PC-3 (cell line): ENCODE results near the gene PRKN. TPM values are rescaled to one million over a fixed set of nuclear protein-coding genes. Genes with fewer than 3 reads are reported as not detected.

Experiments used
- ATAC-seq: fragments of 200-7000 bp; cut with Tn5 transposase; 2 replicates; pipeline ENCODE4 v1.9.1; 2020; ENCODE audit warnings: mild to moderate bottlenecking, moderate library complexity
- BruUV-seq: library from RNA; stranded (reverse); fragments of 400-500 nt; replicated peaks from 2 replicates; lab custom pipeline; 2021; lab: Mats Ljungman, UMichigan
- CTCF ChIA-PET: fragments of 300-600 bp; sonication (Branson Sonifier 250); formaldehyde crosslinking; loops from one replicate; lab custom pipeline; 2022; ENCODE audit warnings: antibody characterized with exemption; lab: Charles Lee
- POLR2A ChIA-PET: fragments of 300-600 bp; sonication (Branson Sonifier 250); formaldehyde crosslinking; loops from one replicate; lab custom pipeline; 2022; ENCODE audit warnings: antibody characterized with exemption; ENCODE audit not compliant: unreplicated experiment; lab: Charles Lee
- DNase-seq: peaks from one replicate; pipeline ENCODE4 v3.0.0-alpha.2; 2015
- H2AFZ ChIP-seq: fragments of 300-600 bp; sonication (generic); 2 replicates; pipeline ENCODE4 v1.6.0; 2016; ENCODE audit warnings: antibody characterized with exemption, low read length
- H3F3A ChIP-seq: fragments of 300-600 bp; sonication (generic); one replicate; pipeline ENCODE4 v1.6.0; 2017; ENCODE audit warnings: antibody characterized with exemption, low read length, control low read depth, mild to moderate bottlenecking; ENCODE audit not compliant: unreplicated experiment
- H3K27ac ChIP-seq: fragments of 300-600 bp; sonication (generic); 2 replicates; pipeline ENCODE4 v1.5.1; 2016; ENCODE audit warnings: mild to moderate bottlenecking, low read length
- H3K27me3 ChIP-seq: fragments of 300-600 bp; sonication (generic); 2 replicates; pipeline ENCODE4 v1.6.1; 2016; ENCODE audit warnings: low read length, mixed read lengths
- H3K36me3 ChIP-seq: fragments of 300-600 bp; sonication (generic); 2 replicates; pipeline ENCODE4 v1.6.1; 2016; ENCODE audit warnings: low read depth, mixed run types, low read length, mixed read lengths
- H3K4me1 ChIP-seq: fragments of 300-600 bp; sonication (generic); 2 replicates; pipeline ENCODE4 v1.5.1; 2016; ENCODE audit warnings: low read length; ENCODE audit not compliant: insufficient read depth
- H3K4me2 ChIP-seq: fragments of 300-600 bp; sonication (generic); 2 replicates; pipeline ENCODE4 v1.6.0; 2016; ENCODE audit warnings: low read length
- H3K4me3 ChIP-seq: fragments of 300-600 bp; sonication (generic); 2 replicates; pipeline ENCODE4 v1.5.1; 2016; ENCODE audit warnings: mild to moderate bottlenecking, low read length, mixed read lengths
- H3K79me2 ChIP-seq: fragments of 300-600 bp; sonication (generic); 2 replicates; pipeline ENCODE4 v1.6.1; 2017; ENCODE audit warnings: low read length, mixed read lengths
- H3K9ac ChIP-seq: fragments of 300-600 bp; sonication (generic); 2 replicates; pipeline ENCODE4 v1.6.0; 2016; ENCODE audit warnings: mild to moderate bottlenecking, low read length
- H3K9me2 ChIP-seq: fragments of 300-600 bp; sonication (generic); replicated peaks from 2 replicates; pipeline ENCODE4 v1.6.1; 2016; ENCODE audit warnings: mixed run types, low read length, mixed read lengths
- H3K9me3 ChIP-seq: fragments of 300-600 bp; sonication (generic); 2 replicates; pipeline ENCODE4 v1.6.1; 2016; ENCODE audit warnings: low read length, mixed read lengths
- H4K20me1 ChIP-seq: fragments of 300-600 bp; sonication (generic); 2 replicates; pipeline ENCODE4 v1.6.1; 2016; ENCODE audit warnings: low read length, mixed read lengths
- EZH2 ChIP-seq: fragments of 300-600 bp; sonication (generic); IDR thresholded peaks from one replicate; pipeline ENCODE4 v1.6.1; 2017; ENCODE audit warnings: antibody characterized with exemption, mild to moderate bottlenecking, low read length; ENCODE audit not compliant: unreplicated experiment
- EZH2phosphoT487 ChIP-seq: fragments of 300-600 bp; sonication (generic); IDR thresholded peaks from 2 replicates; pipeline ENCODE4 v1.6.1; 2018; ENCODE audit warnings: mild to moderate bottlenecking, antibody characterized with exemption, low read length, borderline replicate concordance
- intact Hi-C: fragments of 100-400 bp; cut with micrococcal nuclease; formaldehyde crosslinking; loops from 2 replicates; pipeline ENCODE4 v1.9.0; 2023
- total RNA-seq: library from RNA; depleted of rRNA; stranded (reverse); fragments of >200 nt; gene quantifications from 2 replicates; pipeline ENCODE4 v1.2.3, GENCODE V29; 2014
- TF ChIP-seq, protein P1 (sequence below): fragments of 300-600 bp; sonication (generic); conservative IDR thresholded peaks from 2 replicates; pipeline ENCODE4 v1.5.1; 2017; ENCODE audit warnings: antibody characterized with exemption, low read depth, mild to moderate bottlenecking, low read length

The PRKN gene
- total RNA-seq, 1 experiment from 2014 or later = not detected

GRCh38 chr6:161583584-161583983 lies 1144.0 kb downstream of the PRKN start:
- Histone ChIP-seq H4K20me1 (no peaks in the 10 kb centered on the region), H3K79me2 (no peaks in the 10 kb centered on the region), H3K4me2 (no peak overlapping the region), H3K4me3 (no peak overlapping the region), H3K27me3 (peaks cover 53% of the 10 kb centered on the region), H3K9ac (no peak overlapping the region), H3F3A (no peaks in the 10 kb centered on the region), H3K4me1 (no peaks in the 10 kb centered on the region), H3K9me2 (no peaks in the 10 kb centered on the region), H3K36me3 (no peaks in the 10 kb centered on the region), H2AFZ (no peak overlapping the region), H3K9me3 (no peaks in the 10 kb centered on the region), H3K27ac (no peak overlapping the region)
- ATAC-seq = no peak
- no peak for DNase-seq
- TF ChIP-seq, protein P1, sequence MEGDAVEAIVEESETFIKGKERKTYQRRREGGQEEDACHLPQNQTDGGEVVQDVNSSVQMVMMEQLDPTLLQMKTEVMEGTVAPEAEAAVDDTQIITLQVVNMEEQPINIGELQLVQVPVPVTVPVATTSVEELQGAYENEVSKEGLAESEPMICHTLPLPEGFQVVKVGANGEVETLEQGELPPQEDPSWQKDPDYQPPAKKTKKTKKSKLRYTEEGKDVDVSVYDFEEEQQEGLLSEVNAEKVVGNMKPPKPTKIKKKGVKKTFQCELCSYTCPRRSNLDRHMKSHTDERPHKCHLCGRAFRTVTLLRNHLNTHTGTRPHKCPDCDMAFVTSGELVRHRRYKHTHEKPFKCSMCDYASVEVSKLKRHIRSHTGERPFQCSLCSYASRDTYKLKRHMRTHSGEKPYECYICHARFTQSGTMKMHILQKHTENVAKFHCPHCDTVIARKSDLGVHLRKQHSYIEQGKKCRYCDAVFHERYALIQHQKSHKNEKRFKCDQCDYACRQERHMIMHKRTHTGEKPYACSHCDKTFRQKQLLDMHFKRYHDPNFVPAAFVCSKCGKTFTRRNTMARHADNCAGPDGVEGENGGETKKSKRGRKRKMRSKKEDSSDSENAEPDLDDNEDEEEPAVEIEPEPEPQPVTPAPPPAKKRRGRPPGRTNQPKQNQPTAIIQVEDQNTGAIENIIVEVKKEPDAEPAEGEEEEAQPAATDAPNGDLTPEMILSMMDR = no peak
- ChIA-PET POLR2A (no interaction called here), CTCF (no interaction called here)
- intact Hi-C loops = no loop called here
- no TSS peak for BruUV-seq

DNA sequence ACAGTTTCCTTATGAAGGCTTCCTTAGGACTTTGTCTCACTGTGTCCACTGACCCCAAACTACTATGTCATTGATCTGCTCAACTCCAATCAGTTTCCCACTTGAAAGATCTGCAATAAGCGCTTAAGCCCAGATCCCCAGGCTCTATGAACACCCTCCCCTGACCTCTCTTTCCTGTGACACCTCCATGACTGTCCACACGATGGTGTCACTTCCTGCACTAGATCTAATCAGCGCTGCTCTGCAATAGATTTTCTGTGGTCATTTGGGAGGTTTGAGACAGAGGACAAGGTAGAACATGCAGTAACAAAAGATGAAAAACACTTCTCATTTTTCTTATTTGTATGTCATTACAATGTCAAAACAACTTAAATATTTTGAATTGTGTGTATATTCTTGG lies 1149.1 kb downstream of the PRKN start:
- no peak overlapping the region for H2AFZ ChIP-seq
- no peaks in the 10 kb centered on the region for H4K20me1 ChIP-seq
- H3K4me3 ChIP-seq = no peak overlapping the region
- BruUV-seq = no TSS peak
- no peaks in the 10 kb centered on the region for H3F3A ChIP-seq
- H3K4me1 ChIP-seq = no peaks in the 10 kb centered on the region
- no peaks in the 10 kb centered on the region for H3K9me2 ChIP-seq
- TF ChIP-seq EZH2 (no peak), EZH2phosphoT487 (no peak)
- TF ChIP-seq, protein P1 = no peak
- H3K79me2 ChIP-seq = no peaks in the 10 kb centered on the region
- H3K9ac ChIP-seq = no peak overlapping the region
- intact Hi-C loops = no loop called here
- ChIA-PET POLR2A (no interaction called here), CTCF (no interaction called here)
- H3K27me3 ChIP-seq = peaks cover 67% of the 10 kb centered on the region
- no peak overlapping the region for H3K27ac ChIP-seq
- H3K9me3 ChIP-seq = no peaks in the 10 kb centered on the region
- H3K36me3 ChIP-seq = no peaks in the 10 kb centered on the region
- DNase-seq (peak; percentile 9), ATAC-seq (no peak)
- no peak overlapping the region for H3K4me2 ChIP-seq

DNA sequence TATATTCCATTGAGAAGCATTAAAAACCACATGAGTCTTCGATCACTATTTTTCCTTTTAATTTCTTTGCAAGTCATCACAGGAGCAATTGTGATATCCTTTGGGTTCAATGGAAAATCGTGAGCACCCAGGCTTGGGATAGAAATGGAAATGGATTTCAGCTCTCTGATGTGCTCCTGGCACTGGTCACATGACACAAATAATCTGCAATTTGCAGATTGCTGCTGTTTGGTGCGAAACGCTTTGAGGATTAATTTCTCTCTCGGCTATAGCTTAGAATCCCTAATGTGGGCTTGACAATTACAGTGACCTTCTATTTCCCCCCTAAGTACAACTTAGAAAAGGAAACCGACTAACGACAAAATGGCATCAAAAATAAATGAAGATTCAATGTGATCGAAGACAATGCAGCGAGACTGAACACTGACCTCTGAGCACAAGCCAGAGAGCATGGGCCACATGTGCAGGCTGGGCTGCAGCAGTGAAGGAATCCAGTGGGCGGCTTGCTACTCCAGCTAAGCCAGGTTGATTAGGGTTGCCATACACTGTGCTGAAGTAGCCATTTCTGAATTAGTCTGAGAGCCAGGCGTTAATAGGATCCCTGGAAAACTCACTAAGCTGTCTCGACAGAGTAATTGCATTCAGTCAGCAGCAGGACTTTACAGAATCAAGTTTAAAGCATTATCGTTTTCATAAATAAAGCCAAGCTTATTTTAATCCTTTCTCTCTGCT lies 1151.9 kb downstream of the PRKN start:
- Histone ChIP-seq H2AFZ (no peak overlapping the region), H3K27me3 (peaks cover 72% of the 10 kb centered on the region), H3K9me3 (no peaks in the 10 kb centered on the region), H3K4me1 (no peaks in the 10 kb centered on the region), H3K79me2 (no peaks in the 10 kb centered on the region), H3K4me3 (no peak overlapping the region), H3F3A (no peaks in the 10 kb centered on the region), H3K4me2 (no peak overlapping the region), H4K20me1 (no peaks in the 10 kb centered on the region), H3K9ac (no peak overlapping the region), H3K9me2 (no peaks in the 10 kb centered on the region), H3K27ac (no peak overlapping the region), H3K36me3 (no peaks in the 10 kb centered on the region)
- CTCF ChIA-PET = no interaction called here
- TF ChIP-seq, protein P1 = no peak
- no peak for TF ChIP-seq EZH2phosphoT487
- ATAC-seq = no peak
- BruUV-seq = no TSS peak
- DNase-seq = no peak
- intact Hi-C loops = no loop called here
- POLR2A ChIA-PET = no interaction called here
